GM12874 (cell line): Measurements from ENCODE around the gene HAPSTR1.

ENCODE experiments used
- TF ChIP-seq, protein P1 (sequence below): IDR thresholded peaks from 2 replicates; pipeline ENCODE4 v1.5.1; 2011; ENCODE audit warnings: low read depth, mild to moderate bottlenecking, control low read depth, low read length, moderate library complexity; ENCODE audit not compliant: insufficient read depth

The HAPSTR1 gene

DNA sequence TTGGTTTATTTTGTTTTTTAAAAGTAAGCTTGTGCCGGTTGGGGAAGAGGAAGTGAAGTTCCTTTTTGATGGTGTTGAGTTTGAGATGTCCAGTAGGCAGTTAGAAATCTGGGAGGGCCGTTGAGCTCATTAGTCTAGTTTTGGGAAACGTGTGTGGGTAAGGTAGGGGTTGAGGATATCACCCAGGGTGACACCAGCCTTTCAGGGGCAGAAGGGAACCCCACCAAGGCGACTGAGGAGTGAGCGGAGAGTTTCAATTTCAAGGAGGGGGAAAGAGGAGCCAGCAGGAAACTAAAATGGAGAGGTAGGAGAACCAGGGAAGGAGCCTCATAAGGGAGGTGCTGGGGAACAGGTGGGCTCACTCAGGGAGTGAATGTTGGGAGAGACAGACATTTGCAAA lies 22.7 kb downstream of the HAPSTR1 start:
- TF ChIP-seq, protein P1, sequence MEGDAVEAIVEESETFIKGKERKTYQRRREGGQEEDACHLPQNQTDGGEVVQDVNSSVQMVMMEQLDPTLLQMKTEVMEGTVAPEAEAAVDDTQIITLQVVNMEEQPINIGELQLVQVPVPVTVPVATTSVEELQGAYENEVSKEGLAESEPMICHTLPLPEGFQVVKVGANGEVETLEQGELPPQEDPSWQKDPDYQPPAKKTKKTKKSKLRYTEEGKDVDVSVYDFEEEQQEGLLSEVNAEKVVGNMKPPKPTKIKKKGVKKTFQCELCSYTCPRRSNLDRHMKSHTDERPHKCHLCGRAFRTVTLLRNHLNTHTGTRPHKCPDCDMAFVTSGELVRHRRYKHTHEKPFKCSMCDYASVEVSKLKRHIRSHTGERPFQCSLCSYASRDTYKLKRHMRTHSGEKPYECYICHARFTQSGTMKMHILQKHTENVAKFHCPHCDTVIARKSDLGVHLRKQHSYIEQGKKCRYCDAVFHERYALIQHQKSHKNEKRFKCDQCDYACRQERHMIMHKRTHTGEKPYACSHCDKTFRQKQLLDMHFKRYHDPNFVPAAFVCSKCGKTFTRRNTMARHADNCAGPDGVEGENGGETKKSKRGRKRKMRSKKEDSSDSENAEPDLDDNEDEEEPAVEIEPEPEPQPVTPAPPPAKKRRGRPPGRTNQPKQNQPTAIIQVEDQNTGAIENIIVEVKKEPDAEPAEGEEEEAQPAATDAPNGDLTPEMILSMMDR = no peak

DNA sequence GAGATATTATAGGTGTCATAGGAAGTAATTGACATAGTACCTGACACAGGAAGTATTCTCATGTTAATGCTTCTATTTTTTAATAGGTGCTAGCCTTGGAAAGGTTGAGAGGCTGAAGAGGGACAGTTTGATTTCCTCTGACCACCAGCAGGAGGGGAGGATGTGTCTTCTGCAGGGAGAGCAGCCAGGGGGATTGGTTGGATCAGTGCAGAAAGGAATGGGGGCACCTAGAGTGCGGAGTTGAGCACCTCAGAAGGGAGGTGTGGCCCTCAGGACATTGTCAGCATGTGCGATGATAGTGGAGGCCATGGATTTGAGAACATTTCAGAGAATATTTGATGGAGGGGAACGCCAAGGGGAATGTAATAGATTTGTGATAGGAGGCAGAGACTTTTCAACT lies 23.4 kb downstream of the HAPSTR1 start:
- TF ChIP-seq, protein P1 = no peak

GRCh38 chr16:9115277-9115676 lies 23.8 kb downstream of the HAPSTR1 start:
- TF ChIP-seq, protein P1 = no peak

DNA sequence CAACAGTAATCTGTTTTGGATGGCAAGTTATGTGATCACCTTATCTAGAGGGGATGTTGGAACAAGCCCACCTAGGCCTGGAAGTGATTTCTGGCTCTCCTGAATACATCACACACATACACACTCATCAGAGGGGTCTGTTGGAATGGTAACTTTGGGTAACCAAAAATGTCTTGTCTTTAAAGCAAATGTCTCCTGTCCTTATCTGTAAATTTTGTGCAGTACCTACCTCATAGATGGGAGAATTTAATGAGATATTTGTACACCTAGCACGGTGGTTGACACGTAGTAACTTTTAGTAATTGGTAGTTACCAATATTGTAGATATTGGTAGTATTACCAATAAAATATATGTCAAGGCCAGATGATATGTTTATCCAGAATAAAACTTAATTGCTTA lies 24.7 kb downstream of the HAPSTR1 start:
- TF ChIP-seq, protein P1 = no peak

DNA sequence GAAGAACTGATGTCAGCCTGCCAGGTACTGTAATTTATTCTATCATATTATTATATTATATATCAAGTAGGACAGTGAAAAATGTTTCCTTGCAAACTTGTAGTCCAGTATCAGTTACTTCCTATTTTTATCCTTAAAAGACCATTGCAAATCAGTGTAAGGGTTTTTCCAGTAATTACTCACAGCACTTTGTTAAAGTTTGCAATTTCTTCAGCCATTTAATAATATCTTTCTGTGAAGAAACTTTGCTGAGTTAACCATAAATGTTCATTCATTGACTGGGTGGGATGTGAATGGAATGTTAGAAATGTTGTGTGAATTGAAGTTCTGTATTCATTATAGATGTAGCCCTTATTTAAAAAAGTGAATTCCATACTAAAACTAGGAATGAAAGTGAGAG lies 26.7 kb downstream of the HAPSTR1 start:
- TF ChIP-seq, protein P1 = no peak

GRCh38 chr16:9119795-9120194 lies 28.4 kb downstream of the HAPSTR1 start:
- TF ChIP-seq, protein P1 = no peak

DNA sequence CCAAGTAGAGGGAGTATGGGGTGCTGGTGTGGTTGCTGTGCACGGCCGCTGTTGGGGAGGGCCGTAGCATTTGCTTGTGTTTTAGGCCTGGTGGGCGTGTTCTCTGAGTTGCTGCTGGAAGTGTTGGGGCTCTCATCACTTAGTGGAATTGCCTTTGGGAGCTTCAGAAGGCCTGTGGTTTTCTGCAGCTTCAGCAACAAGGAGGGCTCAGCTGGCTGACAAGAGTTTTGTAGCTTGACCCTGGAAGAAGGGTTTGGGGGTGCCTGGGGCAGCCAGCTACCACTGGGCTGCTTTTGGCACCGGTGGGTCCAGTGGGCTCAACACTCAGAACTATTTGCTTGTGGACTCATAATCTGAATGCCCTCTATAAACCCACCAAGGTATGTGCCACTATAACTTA lies 30.9 kb downstream of the HAPSTR1 start:
- TF ChIP-seq, protein P1 = no peak

- TF ChIP-seq, protein P1 = no peak
Observed at GRCh38 chr16:9122969-9123368, 31.5 kb downstream of the HAPSTR1 start.
